GM23248 (cell line): ENCODE results near the gene CDH6.

Source experiments
- EZH2 ChIP-seq: fragments of 200-600 bp; sonication (generic); IDR thresholded peaks from 2 replicates; pipeline ENCODE4 v1.6.1; 2018; ENCODE audit warnings: antibody characterized with exemption, mild to moderate bottlenecking; ENCODE audit not compliant: insufficient read depth, poor library complexity, severe bottlenecking
- EZH2phosphoT487 ChIP-seq: fragments of 200-600 bp; sonication (generic); IDR thresholded peaks from 2 replicates; pipeline ENCODE4 v1.6.1; 2018; ENCODE audit warnings: antibody characterized with exemption, moderate library complexity, mild to moderate bottlenecking, low read depth; ENCODE audit not compliant: insufficient read depth

- no peak for TF ChIP-seq EZH2
- no peak for TF ChIP-seq EZH2phosphoT487
Observed at GRCh38 chr5:31232273-31232888, 38.9 kb downstream of the CDH6 start.
